Activated T-helper 1 cell treated with anti-CD3 and anti-CD28 coated beads, Interleukin-2, amount 50 U/mL, for 16 hours (primary cell): ENCODE measurements around the gene KRTAP10-11.
"Not testable (repeated sequence)": the region's sequence is repeated elsewhere in the genome, so short reads cannot be mapped to it uniquely, and the experiment has no call there.

Source experiments
- DNase-seq, 2 donors: peaks; one replicate each; pipeline ENCODE4 v3.0.0-alpha.2; 2020; ENCODE audit warnings: low read depth in 1 of 2, low spot score in 1 of 2

The KRTAP10-11 gene

GRCh38 chr21:44638506-44639330, 7.5 kb upstream of the KRTAP10-11 start:
- not testable (repeated sequence) for DNase-seq

- no peak for DNase-seq
Observed at GRCh38 chr21:44639331-44639655, 6.9 kb upstream of the KRTAP10-11 start.

GRCh38 chr21:44640761-44641160, 5.5 kb upstream of the KRTAP10-11 start:
- DNase-seq: no peak

DNA sequence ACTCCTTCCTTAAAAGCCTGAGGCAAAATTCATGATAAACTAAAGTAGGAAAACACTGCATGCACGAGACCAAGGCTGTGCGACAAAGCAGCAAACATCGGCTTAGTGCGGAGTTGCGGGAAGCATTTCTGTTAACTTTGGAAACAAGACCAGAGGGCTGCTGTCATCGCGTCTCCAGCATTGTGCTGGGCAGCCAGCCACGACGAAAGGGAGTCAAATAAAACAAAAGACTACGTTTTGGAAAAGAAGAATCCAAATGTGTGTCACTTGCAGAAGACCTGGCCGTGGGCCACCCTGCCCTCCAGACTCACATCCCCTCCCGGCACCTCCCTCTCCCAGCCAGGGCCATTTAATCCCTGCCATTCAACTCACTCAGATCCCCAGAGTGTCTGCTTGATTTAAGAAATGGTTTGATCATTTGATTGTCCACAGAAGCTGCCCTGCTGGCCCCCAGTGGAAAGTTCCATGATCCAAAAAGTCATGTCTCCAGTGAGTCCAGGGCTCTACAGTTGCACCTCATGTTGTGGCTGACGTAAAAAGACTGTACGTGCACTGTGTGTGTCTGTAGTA, 2.4 kb upstream of the KRTAP10-11 start:
- DNase-seq: no peak

GRCh38 chr21:44644878-44645277, 1.3 kb upstream of the KRTAP10-11 start:
- DNase-seq: no peak

DNA sequence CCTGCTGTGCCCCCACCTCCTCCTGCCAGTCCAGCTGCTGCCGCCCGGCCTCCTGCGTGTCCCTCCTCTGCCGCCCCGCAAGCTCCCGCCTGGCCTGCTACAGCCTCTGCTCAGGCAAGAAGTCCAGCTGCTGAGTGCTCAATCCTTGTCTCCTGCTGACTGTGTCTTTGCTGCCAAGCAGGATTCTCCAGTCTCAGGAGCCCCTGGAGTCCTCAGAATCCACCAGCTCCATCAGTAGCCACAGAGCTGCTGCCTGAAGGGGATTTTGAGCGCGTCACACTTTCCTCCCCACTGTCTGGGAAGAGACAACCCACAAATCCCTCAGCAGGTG, 973 bp downstream of the KRTAP10-11 start:
- DNase-seq: no peak

- no peak for DNase-seq
Observed at GRCh38 chr21:44648557-44649311, 2.5 kb downstream of the KRTAP10-11 start.

- no peak for DNase-seq
Observed at GRCh38 chr21:44649521-44650100, 3.4 kb downstream of the KRTAP10-11 start.

DNA sequence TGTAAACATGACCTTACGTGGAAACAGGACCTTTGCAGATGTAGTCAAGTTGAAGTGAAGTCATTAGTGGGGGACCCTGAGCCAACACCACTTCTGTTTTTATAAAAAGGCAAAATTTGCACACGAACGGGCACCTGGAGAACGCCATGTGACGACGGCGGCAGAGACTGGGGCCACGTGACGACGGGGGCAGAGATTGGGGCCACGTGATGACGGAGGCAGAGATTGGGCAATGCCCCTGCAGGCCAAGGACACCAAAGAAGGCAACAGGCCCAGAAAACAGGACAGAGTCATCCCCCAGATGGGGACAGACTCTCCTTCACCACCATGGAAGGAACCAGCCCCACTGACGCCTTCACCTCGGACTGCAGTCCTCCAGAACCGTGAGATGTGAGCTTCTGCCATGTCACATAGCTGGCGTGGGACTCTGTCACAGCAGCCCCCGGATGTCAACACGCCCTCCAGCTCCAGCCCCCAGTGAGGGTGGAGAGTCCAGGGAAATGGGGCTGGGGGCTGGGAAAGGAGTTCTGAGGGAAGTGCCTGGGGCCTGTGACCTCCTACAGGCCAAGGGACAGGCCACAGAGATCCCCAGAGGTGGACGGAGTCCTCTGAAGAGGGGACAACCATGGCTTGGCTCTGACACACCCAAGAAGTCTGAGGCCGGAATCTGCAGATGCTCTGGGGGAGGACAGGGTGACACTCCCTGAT, 4.2 kb downstream of the KRTAP10-11 start:
- DNase-seq: no peak

DNA sequence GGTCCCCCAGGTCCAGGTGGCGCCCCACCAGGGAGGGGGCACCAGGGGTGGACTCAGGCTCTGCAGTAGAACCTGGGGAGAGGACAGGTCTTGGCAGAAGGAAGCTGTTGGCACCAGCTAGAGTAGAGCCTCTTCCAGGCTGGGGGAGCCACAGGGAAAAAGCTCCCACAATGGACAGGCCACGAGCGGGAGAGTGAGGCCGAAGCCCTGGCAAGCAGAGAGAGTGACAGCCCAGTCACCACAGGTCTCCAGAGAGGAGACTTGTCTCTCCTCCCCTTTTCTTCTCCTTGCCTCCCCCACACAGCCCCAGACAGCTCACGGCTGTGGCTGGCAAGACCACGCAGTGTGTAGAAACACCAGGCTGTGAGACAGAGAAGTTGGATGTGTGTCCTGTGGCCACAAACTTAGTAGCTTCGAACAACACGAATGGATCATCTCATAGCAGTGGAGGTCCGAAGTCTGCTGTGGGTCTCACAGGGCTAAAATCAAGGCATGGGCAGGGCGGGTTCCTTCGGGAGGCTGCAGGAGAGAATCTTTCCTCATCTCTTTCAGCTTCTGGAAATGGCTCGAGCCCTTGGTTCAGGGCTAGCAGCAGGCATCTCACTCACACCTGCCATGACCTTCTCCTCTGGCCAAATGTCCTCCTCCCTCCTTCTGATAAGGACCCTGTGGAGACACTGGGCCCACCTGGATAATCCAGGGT, 4.9 kb downstream of the KRTAP10-11 start:
- DNase-seq: no peak

- DNase-seq: no peak
Observed at GRCh38 chr21:44653123-44653522, 6.9 kb downstream of the KRTAP10-11 start.

GRCh38 chr21:44653656-44654575, 7.7 kb downstream of the KRTAP10-11 start:
- DNase-seq: peak; percentile 20 to 49

DNA sequence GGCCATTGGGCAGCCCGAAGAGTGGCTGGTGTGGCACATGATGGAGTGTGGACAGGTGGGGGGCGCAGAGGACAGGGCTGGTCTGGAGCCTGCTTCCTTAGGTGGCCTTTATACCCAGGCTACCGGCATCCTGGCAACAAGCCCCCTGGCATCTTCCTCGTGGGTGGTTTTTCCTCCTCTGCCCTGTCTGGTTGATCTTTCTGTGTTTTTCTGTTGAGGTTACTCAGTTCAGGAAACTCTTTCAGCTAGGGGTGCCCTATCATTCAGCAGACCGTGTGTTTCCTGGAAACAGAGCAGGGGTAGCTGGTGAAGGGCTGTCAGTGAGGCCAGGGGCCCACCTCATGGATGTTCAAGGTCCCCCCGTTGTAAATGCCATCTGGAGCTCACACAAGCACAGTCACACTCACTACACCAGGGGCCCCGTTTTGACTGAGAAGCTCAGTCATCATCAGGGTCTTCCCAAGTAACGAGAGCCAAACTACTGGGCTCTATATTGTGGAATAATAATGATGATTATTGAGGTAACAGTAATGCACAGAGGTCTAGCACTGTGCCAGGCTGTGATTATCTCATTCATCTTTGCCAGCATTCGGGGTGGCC, 8.5 kb downstream of the KRTAP10-11 start, which contains the start of gene KRTAP12-4:
TSS of gene KRTAP12-4 (minus strand) at position 84 of the 600 bp plus-strand sequence. CDS start at position 39, 45 bp downstream.
- no peak for DNase-seq

DNA sequence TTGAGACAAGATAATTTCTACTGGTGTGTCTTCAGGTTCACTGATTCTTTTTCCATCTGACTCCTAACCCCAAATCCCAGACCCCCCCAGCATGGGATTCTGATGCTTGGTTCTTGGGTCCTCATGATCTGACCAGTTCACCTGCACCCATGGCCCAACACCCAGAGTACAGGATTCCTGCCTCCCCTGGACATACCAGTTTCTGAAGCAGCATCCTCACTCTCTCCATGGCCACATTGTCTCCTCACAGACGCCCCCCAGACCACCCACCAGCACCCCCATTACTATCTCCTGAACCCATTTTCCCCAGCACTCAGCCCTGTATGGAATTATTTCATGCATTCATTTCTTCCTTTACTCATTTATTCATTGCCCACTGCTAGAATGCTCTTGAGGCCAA, 10.7 kb downstream of the KRTAP10-11 start:
- no peak for DNase-seq

GRCh38 chr21:44657635-44658540, 11.7 kb downstream of the KRTAP10-11 start, which contains the start of gene KRTAP12-3:
Gene KRTAP12-3, plus strand, starts transcription at chr21:44657932. Its CDS starts 48 bp downstream, at chr21:44657980.
- peak; percentile 18 to 41 for DNase-seq

DNA sequence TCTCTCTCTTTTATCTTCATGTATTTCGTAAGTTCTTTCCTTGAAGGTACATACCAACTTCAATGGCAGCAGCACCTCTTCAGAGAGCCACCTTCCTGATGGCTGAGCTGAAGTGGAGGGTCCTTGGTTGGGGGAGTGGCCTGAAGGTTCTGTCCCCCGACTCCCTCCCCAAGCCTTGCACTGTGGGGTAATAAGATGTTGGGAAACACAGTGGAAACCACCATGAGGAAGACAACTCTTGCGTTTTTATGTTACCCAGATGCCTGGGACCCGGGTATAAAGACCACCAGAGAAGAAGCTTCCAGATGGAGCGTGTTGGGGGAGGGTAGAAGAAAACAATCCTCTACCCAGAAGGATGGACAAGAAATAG, 12.3 kb downstream of the KRTAP10-11 start:
- no peak for DNase-seq

- DNase-seq: no peak
Observed at GRCh38 chr21:44658913-44659595, 12.8 kb downstream of the KRTAP10-11 start.
